ENCODE results near the gene PARG.
A peak's percentile ranks its signal among the peaks of the same experiment; 100 is the strongest.
"Not testable (repeated sequence)": the region's sequence is repeated elsewhere in the genome, so short reads cannot be mapped to it uniquely, and the experiment has no call there.

Gene PARG

GRCh38 chr10:49941447-49942338 lies at the start of gene PARG, which contains the start of gene TIMM23B:
Gene PARG (minus strand): TSS chr10:49942027. CDS start chr10:49941725, 302 bp downstream.
Gene TIMM23B (plus strand): TSS chr10:49942053. CDS start chr10:49942195, 142 bp downstream.
- peak; percentile 85 for DNase-seq

DNA sequence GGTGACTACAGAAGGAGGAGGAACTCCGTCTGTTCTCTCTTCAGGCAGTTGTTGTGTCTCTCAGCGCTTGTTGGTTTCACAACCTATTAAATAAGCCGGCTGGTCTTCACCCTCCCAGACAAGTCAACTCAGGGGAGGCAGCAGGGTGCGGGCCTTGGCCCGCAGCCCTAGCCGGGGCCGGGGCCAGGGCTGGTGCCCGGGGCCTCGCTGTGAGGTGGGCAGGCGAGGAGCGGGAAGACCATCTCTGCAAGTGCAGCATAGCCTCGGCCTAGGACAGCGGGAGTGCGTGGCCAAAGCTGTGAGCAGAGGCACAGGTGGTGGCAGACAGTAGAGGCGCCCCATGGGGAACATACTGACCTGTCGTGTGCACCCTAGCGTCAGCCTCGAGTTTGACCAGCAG lies 46.5 kb upstream of the PARG start, which contains the start of gene AGAP6:
AGAP6 (plus strand) TSS at position 31 of the 400 bp plus-strand sequence; CDS start at position 341, 310 bp downstream.
- DNase-seq: not testable (repeated sequence)

DNA sequence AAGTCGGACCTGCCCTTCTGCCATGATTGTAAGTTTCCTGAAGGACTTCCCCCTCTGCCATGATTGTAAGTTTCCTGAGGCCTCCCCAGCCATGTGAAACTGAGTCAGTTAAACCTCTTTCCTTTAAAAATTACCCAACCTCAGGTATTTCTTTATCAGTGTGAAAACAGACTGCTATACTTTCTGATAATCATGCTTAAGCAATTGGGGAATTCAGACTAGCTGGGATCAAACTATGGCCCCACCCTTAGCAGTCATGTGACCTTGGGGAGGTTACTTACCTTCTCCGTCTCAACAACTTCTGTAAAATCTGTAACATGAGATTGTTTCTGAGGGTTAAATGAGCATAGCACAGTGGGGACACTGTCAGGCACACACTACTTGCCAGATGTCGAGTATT lies 45.4 kb upstream of the PARG start:
- DNase-seq: not testable (repeated sequence)

GRCh38 chr10:49977756-49978155 lies 35.9 kb upstream of the PARG start:
- not testable (repeated sequence) for DNase-seq

- not testable (repeated sequence) for DNase-seq
Observed at GRCh38 chr10:49972094-49972493, 30.3 kb upstream of the PARG start.

DNA sequence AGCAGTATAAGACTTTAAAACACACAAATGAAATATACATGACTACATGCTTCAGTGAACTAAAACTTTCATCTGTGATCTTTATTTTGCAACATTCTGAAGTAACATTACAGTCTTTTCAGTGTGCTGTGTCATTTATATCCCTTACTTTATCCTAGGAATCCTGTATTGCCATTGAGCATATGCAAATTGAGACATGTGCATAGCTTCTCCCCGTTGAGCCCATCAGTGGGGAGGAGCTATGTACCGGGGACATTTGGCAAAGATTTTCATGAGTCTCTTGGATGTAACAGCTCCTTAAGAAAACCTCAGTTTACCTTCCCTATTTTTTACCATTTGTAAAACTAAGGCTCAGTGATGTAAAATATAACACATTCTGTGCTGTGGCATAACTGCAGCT lies 29.6 kb upstream of the PARG start:
- DNase-seq: not testable (repeated sequence)

GRCh38 chr10:49970331-49970857 lies 28.6 kb upstream of the PARG start:
- not testable (repeated sequence) for DNase-seq

- not testable (repeated sequence) for DNase-seq
Observed at GRCh38 chr10:49953122-49953521, 11.3 kb upstream of the PARG start.

DNA sequence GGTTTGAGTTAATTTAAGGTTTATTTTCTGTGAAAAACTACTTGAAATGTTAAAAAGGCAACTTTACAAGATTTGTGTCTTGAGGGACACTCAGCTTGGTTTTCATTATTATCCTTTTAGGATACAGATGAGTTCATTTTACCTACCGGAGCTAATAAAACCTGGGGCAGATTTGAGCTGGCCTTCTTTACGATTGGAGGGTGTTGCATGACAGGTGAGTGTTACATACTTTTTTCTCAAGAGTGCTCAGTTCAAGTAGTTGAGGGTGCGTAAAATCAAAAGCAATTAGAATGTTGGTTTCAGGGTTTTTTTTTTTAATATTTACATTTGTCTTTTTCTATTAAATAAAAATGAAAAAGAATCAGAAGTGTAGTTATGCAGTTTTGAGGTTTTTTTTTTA lies 10.2 kb upstream of the PARG start:
- DNase-seq: not testable (repeated sequence)

DNA sequence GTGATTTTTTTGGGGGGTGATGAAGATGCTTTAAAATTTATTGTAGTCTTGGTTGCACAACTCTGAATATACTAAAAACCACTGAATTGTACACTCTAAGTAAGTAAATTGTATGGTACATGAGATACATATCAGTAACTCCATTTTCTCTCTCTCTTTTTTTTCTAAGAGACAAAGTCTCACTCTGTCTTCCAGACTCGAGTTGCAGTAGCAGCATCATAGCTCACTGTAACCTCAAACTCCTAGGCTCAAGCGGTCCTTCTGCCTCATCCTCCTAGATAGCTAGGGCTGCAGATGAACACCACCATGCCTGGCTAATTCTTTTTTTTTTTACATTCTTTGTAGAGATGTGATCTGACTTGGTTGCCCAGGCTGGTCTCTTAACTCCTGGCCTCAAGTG lies 6.9 kb upstream of the PARG start:
- DNase-seq: not testable (repeated sequence)

GRCh38 chr10:49948142-49948541 lies 6.3 kb upstream of the PARG start:
- not testable (repeated sequence) for DNase-seq

GRCh38 chr10:49943607-49944006 lies 1.8 kb upstream of the PARG start:
- not testable (repeated sequence) for DNase-seq

DNA sequence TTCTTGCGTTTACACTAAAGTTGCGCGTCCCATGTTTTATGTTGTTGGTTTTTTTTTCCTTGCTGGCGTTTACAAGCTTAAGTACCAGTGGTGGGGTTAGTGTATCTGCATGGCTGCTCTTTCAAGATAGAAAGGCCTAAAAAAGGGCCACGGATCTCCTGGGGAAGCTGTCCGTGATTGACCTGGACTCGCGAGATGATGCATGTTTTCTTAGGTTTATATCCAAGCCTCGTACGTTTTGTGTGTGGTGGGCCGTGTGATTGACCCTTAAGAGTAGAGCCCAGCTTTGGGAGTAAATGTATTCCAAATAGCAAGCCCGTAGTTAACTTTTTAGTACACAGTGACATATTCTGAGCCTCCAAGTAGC lies 495 bp upstream of the PARG start:
- DNase-seq: not testable (repeated sequence)

DNA sequence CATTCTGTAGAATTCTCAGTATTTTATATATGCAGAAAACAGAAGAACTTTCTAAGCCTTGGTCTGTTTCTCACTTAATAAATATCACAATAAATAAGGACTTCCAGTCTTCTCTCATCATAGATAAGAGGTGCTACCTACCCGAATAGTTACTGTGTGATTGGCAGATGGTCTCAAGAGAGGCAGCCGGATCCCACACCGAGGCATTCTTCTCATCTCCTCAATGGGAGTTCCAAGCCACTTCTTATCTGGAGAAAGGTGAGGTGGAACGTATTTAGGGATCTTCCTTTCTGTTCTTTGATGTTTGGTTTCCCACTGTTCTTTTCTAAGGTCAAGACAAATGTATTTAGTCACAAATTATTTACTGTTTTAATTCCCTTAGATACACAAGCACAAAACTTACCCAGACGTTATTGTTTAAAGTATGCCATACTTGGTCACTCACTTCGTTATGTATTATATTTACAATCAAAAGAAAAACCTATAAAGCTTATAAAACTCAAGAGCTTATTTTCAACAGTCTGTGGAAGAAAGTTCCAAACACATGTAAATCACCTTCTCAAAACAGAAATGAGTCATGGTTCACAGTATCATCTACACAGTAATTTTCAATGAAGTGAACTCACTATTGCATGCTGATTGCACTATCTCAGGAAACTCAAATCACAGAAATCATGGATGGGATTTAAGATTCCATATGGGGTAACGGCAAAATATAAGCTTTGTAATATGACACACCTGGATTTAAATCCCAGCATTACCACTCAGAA lies 9.7 kb downstream of the PARG start:
- DNase-seq: not testable (repeated sequence)

- not testable (repeated sequence) for DNase-seq
Observed at GRCh38 chr10:49931276-49931675, 10.6 kb downstream of the PARG start.

DNA sequence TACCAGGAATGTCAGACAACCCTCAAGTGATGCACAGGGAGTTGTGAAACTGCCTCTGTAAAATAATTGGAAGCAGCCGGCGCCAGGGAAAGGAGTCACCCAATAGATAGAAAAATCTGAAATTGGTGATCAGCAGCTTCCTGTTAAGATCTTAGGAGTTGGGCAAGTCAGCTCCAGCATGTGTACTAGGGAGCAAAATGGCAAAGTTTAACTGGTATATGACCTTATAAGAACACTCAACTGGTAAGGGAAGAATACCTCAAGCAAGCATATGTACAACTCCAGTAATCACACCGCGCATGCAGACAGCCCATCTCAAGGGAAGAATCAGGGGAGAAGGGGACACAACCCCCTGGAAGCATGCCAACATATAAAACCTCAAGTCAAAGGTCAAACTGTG lies 18.3 kb downstream of the PARG start:
- not testable (repeated sequence) for DNase-seq

GRCh38 chr10:49922041-49922440 lies 19.8 kb downstream of the PARG start:
- not testable (repeated sequence) for DNase-seq

- not testable (repeated sequence) for DNase-seq
Observed at GRCh38 chr10:49917927-49918326, 23.9 kb downstream of the PARG start.

- DNase-seq: not testable (repeated sequence)
Observed at GRCh38 chr10:49916451-49916850, 25.4 kb downstream of the PARG start.

DNA sequence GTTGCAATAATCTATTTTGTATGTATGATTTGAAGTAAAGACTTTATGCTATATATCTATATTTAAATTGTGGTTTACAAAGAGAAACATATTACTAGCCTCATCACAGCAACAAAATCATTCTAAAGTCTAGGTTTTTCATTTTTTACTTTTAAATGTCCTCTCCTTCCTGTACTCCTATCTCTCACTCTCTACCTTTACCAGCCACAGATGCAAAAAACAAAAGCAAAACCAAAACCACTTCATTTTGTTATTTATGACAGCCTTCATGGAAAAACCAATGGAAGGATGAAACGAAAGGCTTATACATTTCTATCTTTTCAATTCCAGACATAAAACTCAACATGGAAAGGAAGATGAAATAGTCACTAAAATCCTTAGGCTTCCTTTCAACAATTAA lies 31.5 kb downstream of the PARG start:
- not testable (repeated sequence) for DNase-seq

- DNase-seq: not testable (repeated sequence)
Observed at GRCh38 chr10:49908290-49909080, 33.3 kb downstream of the PARG start.

- not testable (repeated sequence) for DNase-seq
Observed at GRCh38 chr10:49903829-49904228, 38.0 kb downstream of the PARG start.

Data from activated CD4-positive, alpha-beta T cell treated with anti-CD3 and anti-CD28 coated beads, Interleukin-2, amount 50 U/mL, for 16 hours (primary cell).